ENCODE data around the gene FAM3C.
"Not testable (repeated sequence)": the region's sequence is repeated elsewhere in the genome, so short reads cannot be mapped to it uniquely, and the experiment has no call there.

FAM3C gene

DNA sequence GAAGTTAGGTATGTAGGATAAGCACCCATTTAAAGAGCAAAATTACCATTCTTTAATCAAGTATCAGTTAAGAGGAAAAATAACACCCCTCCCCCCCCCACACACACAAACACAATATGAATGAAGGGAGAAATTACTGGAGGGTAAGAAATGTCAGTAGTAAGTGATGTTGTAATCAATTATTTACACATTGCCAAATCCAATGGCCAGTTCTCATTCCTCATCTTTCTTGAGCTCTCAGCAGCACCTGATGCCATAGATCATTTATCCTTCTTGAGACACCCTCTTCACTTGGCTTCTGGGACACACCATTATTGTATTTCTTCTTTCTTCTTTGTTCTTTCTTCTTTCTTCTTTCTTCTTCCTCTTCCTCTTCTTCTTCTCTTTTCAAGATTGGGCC is 33.7 kb upstream of the FAM3C start:
- no peaks in the 10 kb centered on the region for H3K36me3 Mint-ChIP-seq (ENCODE audit: insufficient read depth)
- ATAC-seq (replicated peaks; ENCODE audit: extremely low read depth, poor library complexity, severe bottlenecking), result no peak
- peaks cover 1% of the 10 kb centered on the region for H3K27me3 Mint-ChIP-seq
- H3K27ac Mint-ChIP-seq (ENCODE audit: low read depth), result no peak overlapping the region
- H3K4me3 Mint-ChIP-seq, result no peak overlapping the region
- DNase-seq (ENCODE audit: low spot score in 2 of 2), result no peak
- H3K4me1 Mint-ChIP-seq, result no peaks in the 10 kb centered on the region
- no peaks in the 10 kb centered on the region for H3K9me3 Mint-ChIP-seq

DNA sequence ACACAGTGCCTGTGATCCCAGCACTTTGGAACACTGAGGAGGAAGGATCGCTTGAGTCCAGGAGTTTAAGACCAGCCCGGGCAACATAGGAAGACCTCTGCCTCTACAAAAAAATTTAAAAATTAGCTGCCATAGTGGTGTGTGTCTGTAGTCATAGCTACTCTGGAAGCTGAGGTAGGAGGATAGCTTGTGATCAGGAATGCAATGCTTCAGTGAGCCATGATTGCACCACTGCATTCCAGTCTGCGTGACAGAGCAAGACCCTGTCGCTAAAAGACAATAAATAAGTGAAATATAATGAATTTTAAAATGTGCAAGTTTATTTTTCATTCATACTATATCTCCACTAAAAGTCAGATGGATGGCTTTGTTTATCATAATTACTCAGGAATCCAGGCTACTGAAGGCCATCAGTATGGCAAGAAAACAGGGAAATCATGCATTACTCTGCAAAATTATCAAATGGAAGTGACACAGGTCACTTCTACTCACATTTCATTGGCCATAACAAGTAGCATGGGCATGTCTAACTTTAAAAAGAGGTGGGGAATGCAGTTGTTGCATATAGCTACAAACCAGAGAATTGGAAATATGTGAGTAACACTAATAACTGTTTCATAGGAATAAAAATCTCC is 32.9 kb upstream of the FAM3C start:
- Mint-ChIP-seq H3K4me1 (no peaks in the 10 kb centered on the region), H3K4me3 (no peak overlapping the region), H3K9me3 (no peaks in the 10 kb centered on the region), H3K27ac (ENCODE audit: low read depth) (no peak overlapping the region), H3K27me3 (peaks cover 10% of the 10 kb centered on the region), H3K36me3 (ENCODE audit: insufficient read depth) (no peaks in the 10 kb centered on the region)
- ATAC-seq (replicated peaks; ENCODE audit: extremely low read depth, poor library complexity, severe bottlenecking), result no peak
- no peak for DNase-seq (ENCODE audit: low spot score in 2 of 2)

DNA sequence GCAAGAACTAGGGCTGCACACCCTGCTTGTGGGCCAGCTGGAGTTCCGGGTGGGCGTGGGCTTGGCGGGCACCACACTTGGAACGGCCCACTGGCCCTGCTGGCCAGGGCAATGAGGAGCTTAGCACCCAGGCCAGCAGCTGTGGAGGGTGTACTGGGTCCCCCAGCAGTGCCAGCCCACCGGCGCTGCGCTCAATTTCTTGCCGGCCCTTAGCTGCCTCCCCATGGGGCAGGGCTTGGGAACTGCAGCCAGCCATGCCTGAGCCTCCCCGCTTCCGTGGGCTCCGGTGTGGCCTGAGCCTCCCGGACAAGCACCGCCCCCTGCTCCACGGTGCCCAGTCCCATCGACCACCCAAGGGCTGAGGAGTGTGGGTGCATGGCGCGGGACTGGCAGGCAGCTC is 25.6 kb upstream of the FAM3C start:
- not testable (repeated sequence) for DNase-seq (ENCODE audit: low spot score in 2 of 2); ATAC-seq (replicated peaks; ENCODE audit: extremely low read depth, poor library complexity, severe bottlenecking); H3K4me3 Mint-ChIP-seq; H3K27ac Mint-ChIP-seq (ENCODE audit: low read depth); H3K9me3 Mint-ChIP-seq; H3K4me1 Mint-ChIP-seq; H3K36me3 Mint-ChIP-seq (ENCODE audit: insufficient read depth)
- peaks cover 14% of the 10 kb centered on the region for H3K27me3 Mint-ChIP-seq

DNA sequence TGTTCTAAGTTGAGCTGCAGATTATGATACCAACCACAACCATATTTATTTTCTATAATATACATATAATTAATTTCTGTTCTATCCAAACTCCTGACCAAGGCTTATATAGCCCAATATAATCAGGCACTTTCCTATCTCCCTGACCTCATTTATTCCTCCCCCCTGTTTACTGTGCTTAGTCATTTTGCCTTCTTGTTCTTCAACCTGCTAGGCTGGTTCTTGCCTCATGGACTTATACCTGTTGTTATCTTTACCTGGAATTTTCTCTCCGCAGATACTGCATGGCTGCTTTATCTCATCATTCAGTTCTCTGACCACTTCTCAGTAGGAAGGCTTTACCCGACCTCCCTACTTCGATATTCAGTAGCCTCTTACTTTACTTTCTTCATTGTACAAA is 24.9 kb upstream of the FAM3C start:
- H3K4me3 Mint-ChIP-seq, result no peak overlapping the region
- ATAC-seq (replicated peaks; ENCODE audit: extremely low read depth, poor library complexity, severe bottlenecking) (no peak), DNase-seq (ENCODE audit: low spot score in 2 of 2) (no peak)

DNA sequence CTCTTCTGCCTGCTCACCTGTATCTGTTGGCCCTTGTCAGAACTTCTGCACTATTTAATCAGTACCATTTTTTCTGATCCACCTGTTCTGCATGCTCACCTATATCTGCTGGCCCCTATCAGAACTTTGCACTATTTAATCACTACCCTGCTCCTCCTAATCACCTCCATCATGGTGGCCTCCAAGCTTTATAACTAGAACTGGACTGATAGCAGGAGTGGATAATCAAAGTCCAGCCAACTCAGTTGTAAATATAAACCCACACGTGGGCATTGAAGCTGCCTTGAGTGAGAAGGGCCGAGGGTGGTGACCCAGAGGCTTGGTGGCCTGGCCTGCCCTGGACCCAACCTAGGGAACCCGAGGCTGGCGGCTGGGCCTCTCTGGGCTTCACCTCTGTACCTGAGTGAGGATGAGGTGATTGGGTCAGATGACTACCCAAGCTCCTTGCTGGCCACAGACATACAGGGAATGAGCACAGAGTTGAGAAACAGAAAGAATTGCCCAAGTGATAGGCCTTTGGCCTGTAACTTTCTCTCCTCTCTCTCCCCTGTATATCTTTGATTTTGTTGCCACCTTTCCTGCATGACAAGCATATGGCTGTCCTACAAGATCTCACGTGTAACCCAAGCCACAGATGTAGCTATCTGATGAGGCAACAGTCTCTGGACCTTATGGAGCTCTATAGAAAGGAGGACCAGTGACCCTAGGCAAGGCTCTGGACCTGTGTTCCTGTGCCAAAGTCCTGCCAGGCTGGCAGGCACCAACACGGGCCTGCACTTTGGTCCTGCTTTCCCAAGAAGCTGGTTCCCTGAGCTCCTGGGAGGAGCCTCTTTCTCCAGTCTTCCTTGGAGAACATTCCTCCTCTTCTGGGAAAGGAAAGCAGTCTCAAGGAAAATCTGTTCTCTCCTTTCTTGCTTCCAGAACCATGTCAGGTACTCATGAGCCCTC is 23.4 kb upstream of the FAM3C start:
- ATAC-seq (replicated peaks; ENCODE audit: extremely low read depth, poor library complexity, severe bottlenecking), result no peak
- no peak overlapping the region for H3K27ac Mint-ChIP-seq (ENCODE audit: low read depth)
- H3K36me3 Mint-ChIP-seq (ENCODE audit: insufficient read depth), result no peaks in the 10 kb centered on the region
- DNase-seq (ENCODE audit: low spot score in 2 of 2), result no peak
- H3K9me3 Mint-ChIP-seq, result no peaks in the 10 kb centered on the region
- H3K4me3 Mint-ChIP-seq, result no peak overlapping the region
- no peaks in the 10 kb centered on the region for H3K4me1 Mint-ChIP-seq
- H3K27me3 Mint-ChIP-seq, result peaks cover 9% of the 10 kb centered on the region

More for the DNA sequence above, 24.9 kb upstream of the FAM3C start:
- H3K27me3 Mint-ChIP-seq, result peaks cover 14% of the 10 kb centered on the region
- H3K9me3 Mint-ChIP-seq, result no peaks in the 10 kb centered on the region
- H3K36me3 Mint-ChIP-seq (ENCODE audit: insufficient read depth), result no peaks in the 10 kb centered on the region
- H3K4me1 Mint-ChIP-seq, result no peaks in the 10 kb centered on the region
- no peak overlapping the region for H3K27ac Mint-ChIP-seq (ENCODE audit: low read depth)

DNA sequence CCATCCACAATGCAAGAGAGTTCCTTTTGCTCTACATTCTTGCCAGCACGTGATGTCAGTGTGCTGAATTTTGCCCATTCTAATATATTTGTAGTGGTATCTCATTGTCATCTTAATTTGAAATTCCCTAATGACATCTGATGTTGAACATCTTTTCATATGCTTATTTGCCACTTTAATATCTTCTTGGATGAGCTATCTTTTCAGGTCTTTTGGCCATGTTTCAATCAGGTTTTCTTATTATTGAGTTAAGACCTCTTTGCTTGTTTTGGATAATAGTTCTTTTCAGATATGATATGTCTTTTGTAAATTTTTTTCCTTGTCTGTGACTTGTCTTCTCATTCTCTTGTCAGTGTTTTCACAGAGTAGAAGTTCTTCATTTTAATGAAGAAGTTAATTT is 20.4 kb upstream of the FAM3C start:
- H3K4me1 Mint-ChIP-seq, result no peaks in the 10 kb centered on the region
- peaks cover 14% of the 10 kb centered on the region for H3K27me3 Mint-ChIP-seq
- H3K9me3 Mint-ChIP-seq, result no peaks in the 10 kb centered on the region
- no peak overlapping the region for H3K4me3 Mint-ChIP-seq
- H3K27ac Mint-ChIP-seq (ENCODE audit: low read depth), result no peak overlapping the region
- no peaks in the 10 kb centered on the region for H3K36me3 Mint-ChIP-seq (ENCODE audit: insufficient read depth)
- DNase-seq (ENCODE audit: low spot score in 2 of 2), result no peak
- ATAC-seq (replicated peaks; ENCODE audit: extremely low read depth, poor library complexity, severe bottlenecking), result no peak

DNA sequence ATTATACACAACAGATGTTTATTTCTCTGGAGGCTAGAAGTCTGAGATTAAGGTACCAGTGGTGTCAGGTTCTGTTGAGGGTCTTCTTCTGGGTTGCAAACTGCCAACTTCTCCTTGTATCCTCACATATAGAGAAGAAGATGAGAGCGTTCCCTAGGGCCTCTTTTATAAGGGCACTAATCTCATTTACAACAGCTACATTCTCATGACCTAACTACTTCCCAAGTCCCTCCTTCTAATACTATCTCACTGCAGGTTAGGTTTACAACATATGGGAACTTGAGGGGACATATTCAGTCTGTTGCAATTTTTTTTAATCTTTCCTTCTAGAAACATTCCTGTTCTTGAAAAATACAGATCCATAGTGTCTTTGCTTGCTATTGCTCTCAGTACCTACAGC is 18.3 kb upstream of the FAM3C start:
- ATAC-seq (replicated peaks; ENCODE audit: extremely low read depth, poor library complexity, severe bottlenecking), result no peak
- no peaks in the 10 kb centered on the region for H3K36me3 Mint-ChIP-seq (ENCODE audit: insufficient read depth)

DNA sequence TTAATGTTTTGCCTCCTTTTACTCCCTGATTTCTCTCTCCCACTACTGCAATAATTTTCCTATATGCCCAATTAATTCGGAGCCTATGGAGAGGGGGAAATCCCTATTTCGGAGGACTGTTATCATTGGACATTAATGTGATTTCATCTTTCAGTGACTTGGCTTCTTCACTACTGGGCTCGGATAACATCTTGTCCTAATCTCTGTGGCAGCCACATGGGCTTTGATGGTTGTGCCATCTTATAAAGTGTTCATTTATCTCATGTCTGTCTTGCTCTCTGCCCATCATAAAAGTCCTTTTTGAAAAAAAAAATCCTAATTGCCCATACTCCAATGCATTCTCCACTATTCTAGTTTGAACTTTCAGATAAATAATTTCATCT is 15.5 kb upstream of the FAM3C start:
- ATAC-seq (replicated peaks; ENCODE audit: extremely low read depth, poor library complexity, severe bottlenecking), result no peak

More for the DNA sequence above, 18.3 kb upstream of the FAM3C start:
- Mint-ChIP-seq H3K4me1 (peaks cover 4% of the 10 kb centered on the region), H3K27ac (ENCODE audit: low read depth) (no peak overlapping the region), H3K4me3 (no peak overlapping the region), H3K27me3 (peaks cover 25% of the 10 kb centered on the region), H3K9me3 (no peaks in the 10 kb centered on the region)
- no peak for DNase-seq (ENCODE audit: low spot score in 2 of 2)

DNA sequence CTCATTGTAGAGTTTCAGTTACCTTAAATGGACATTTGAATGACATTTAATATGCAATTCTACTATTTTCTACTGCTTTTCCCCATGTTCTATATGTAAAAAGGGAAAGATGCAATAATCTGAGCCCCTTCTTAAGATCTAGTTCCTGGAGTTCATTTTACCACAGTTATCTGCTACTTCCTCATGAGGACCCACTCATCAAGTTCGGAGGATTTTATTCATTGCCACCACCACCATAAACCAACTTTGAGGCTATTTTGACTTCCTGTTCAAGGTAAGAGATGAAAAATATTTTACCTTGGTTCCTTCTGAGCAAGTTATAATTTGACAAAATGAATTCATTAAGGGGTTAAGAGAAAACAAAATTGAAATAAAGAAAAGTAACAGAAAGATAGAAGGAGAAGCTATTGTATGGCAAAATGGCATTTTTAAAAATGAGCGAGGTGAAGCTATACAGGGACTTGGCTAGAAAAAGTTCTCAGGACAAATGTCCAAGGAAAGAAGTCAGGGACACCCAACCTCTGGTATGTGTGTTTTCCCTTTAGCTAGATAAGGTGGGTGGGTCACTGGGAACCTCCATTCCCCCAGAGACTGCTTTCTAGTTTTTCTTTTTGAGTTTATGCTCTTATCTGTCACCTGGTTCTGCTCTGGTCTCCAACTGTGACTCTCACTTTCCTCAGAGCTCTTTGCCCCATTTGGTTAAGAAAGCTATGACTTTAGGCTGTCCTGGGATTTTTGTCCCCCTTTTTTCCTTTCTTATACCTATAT is 14.9 kb upstream of the FAM3C start:
- DNase-seq (ENCODE audit: low spot score in 2 of 2) (no peak), ATAC-seq (replicated peaks; ENCODE audit: extremely low read depth, poor library complexity, severe bottlenecking) (no peak)
- peaks cover 25% of the 10 kb centered on the region for H3K27me3 Mint-ChIP-seq
- H3K4me1 Mint-ChIP-seq, result peaks cover 4% of the 10 kb centered on the region
- H3K27ac Mint-ChIP-seq (ENCODE audit: low read depth), result no peak overlapping the region
- H3K4me3 Mint-ChIP-seq, result no peak overlapping the region
- H3K9me3 Mint-ChIP-seq, result no peaks in the 10 kb centered on the region
- no peaks in the 10 kb centered on the region for H3K36me3 Mint-ChIP-seq (ENCODE audit: insufficient read depth)

More for the DNA sequence above, 15.5 kb upstream of the FAM3C start:
- no peaks in the 10 kb centered on the region for H3K36me3 Mint-ChIP-seq (ENCODE audit: insufficient read depth)
- no peak for DNase-seq (ENCODE audit: low spot score in 2 of 2)
- H3K27ac Mint-ChIP-seq (ENCODE audit: low read depth), result no peak overlapping the region
- H3K4me1 Mint-ChIP-seq, result peaks cover 4% of the 10 kb centered on the region
- no peak overlapping the region for H3K4me3 Mint-ChIP-seq
- no peaks in the 10 kb centered on the region for H3K9me3 Mint-ChIP-seq
- H3K27me3 Mint-ChIP-seq, result peaks cover 25% of the 10 kb centered on the region

DNA sequence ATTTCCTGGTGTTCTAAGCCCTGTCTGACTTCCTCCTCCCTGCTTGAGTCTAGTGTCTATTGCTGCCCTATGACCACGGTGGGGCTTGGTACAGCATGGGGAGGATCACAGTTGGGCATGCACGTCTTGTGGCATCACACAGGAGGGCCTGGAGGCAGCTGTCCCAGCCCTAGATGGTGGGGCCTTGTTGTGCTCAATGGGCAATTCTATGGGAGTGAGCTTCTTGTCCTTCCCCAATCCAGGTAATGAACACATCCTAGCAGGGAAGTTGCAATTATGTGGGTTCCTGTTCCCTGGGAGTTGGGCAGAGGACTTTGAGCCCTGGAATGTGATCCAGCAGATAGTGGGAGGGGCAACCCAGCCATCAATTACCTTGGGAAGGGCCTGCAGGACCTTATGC is 10.8 kb upstream of the FAM3C start:
- no peaks in the 10 kb centered on the region for H3K9me3 Mint-ChIP-seq
- no peak for ATAC-seq (replicated peaks; ENCODE audit: extremely low read depth, poor library complexity, severe bottlenecking)
- H3K4me3 Mint-ChIP-seq, result no peak overlapping the region
- peaks cover 14% of the 10 kb centered on the region for H3K27me3 Mint-ChIP-seq
- H3K4me1 Mint-ChIP-seq, result peaks cover 4% of the 10 kb centered on the region
- no peaks in the 10 kb centered on the region for H3K36me3 Mint-ChIP-seq (ENCODE audit: insufficient read depth)
- DNase-seq (ENCODE audit: low spot score in 2 of 2), result no peak
- H3K27ac Mint-ChIP-seq (ENCODE audit: low read depth), result no peak overlapping the region

DNA sequence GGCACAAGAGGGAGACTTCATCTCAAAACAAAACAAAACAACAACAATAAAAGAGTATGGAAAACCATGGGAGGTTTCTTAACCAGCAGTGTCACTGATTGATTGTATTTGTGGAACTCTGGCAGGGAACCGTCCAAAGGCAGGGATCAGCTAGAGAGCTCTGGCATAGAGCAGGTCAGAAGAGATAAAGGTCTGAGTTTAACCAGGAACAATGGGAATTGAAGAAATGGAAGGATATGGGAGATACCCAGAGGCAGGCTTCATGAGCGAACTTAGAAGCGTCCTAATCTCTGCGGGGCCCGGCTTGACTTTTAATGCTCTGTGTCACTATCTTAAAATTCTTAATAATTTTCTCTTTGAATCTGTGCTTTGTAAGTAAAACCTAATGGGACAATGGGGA is 10.4 kb upstream of the FAM3C start:
- Mint-ChIP-seq H3K9me3 (no peaks in the 10 kb centered on the region), H3K27ac (ENCODE audit: low read depth) (no peak overlapping the region), H3K36me3 (ENCODE audit: insufficient read depth) (no peaks in the 10 kb centered on the region), H3K4me3 (no peak overlapping the region), H3K4me1 (peaks cover 4% of the 10 kb centered on the region), H3K27me3 (peaks cover 10% of the 10 kb centered on the region)
- ATAC-seq (replicated peaks; ENCODE audit: extremely low read depth, poor library complexity, severe bottlenecking), result no peak
- DNase-seq (ENCODE audit: low spot score in 2 of 2), result no peak

DNA sequence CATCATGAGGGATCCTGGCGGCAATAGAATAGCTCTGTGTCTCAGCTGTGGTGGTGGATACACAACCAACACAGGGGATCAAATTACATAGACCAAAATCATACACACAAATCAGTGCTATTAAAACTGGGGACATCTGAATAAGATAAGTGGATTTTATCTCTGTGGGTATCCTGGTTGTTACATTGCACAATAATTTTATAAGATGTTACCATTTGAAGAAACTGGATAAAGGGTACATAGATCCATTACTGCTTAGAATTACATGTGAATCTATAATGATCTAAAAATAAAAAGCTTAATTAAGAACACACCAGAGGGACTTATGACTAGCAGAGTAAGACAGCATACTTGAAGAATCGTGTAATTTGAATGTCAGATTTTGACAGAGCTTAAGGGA is 8.2 kb upstream of the FAM3C start:
- Mint-ChIP-seq H3K9me3 (no peaks in the 10 kb centered on the region), H3K27me3 (no peaks in the 10 kb centered on the region), H3K27ac (ENCODE audit: low read depth) (no peak overlapping the region), H3K36me3 (ENCODE audit: insufficient read depth) (no peaks in the 10 kb centered on the region), H3K4me3 (no peak overlapping the region), H3K4me1 (no peaks in the 10 kb centered on the region)
- ATAC-seq (replicated peaks; ENCODE audit: extremely low read depth, poor library complexity, severe bottlenecking) (no peak), DNase-seq (ENCODE audit: low spot score in 2 of 2) (no peak)
